Sigmoid colon (tissue), 3 donors: Measurements from ENCODE around the gene ATP6V1E1.

Source experiments
- CTCF ChIP-seq, 4 experiments: fragments of 450-650 bp in 3 of 4; fragments of 200-600 bp in 1 of 4; IDR thresholded peaks; one replicate each; pipeline ENCODE4 v1.5.1; 2016 to 2019; ENCODE audit warnings: antibody characterized with exemption in 4 of 4, mild to moderate bottlenecking in 3 of 4, moderate library complexity in 2 of 4
- POLR2A ChIP-seq, 2 donors: fragments of 450-650 bp; IDR thresholded peaks; one replicate each; pipeline ENCODE4 v1.6.1; 2016; ENCODE audit warnings: antibody characterized with exemption in 2 of 2, mild to moderate bottlenecking in 2 of 2, moderate library complexity in 2 of 2

- TF ChIP-seq CTCF (IDR thresholded peaks at IDR 0.05) (no peak), POLR2A (IDR thresholded peaks at IDR 0.05) (no peak)
Measured at GRCh38 chr22:17581056-17581455, 47.5 kb downstream of the ATP6V1E1 start.
